A673 (cell line): ENCODE data around the gene HOXB1. TPM values are rescaled to one million over a fixed set of nuclear protein-coding genes. Genes with fewer than 3 reads are reported as not detected.

Source experiments
- BruUV-seq: library from RNA; stranded (reverse); fragments of 400-500 nt; replicated peaks from 2 replicates; lab custom pipeline; 2021; lab: Mats Ljungman, UMichigan
- CTCF ChIA-PET: fragments of 300-600 bp; sonication (Branson Sonifier 250); formaldehyde crosslinking; loops from one replicate; lab custom pipeline; 2022; ENCODE audit warnings: antibody characterized with exemption; lab: Charles Lee
- POLR2A ChIA-PET: fragments of 300-600 bp; sonication (Branson Sonifier 250); formaldehyde crosslinking; loops from one replicate; lab custom pipeline; 2022; ENCODE audit warnings: antibody characterized with exemption; ENCODE audit not compliant: low non-redundant PET; lab: Charles Lee
- DNase-seq: peaks from one replicate; pipeline ENCODE4 v3.0.0-alpha.2; 2015; ENCODE audit warnings: low spot score
- H3K27ac ChIP-seq: fragments of 200-600 bp; sonication (generic); 2 replicates; pipeline ENCODE4 v1.5.1; 2016; ENCODE audit warnings: mixed run types, low read depth, mild to moderate bottlenecking, mixed read lengths, antibody characterized with exemption, low read length; ENCODE audit not compliant: poor library complexity, severe bottlenecking
- H3K27me3 ChIP-seq: fragments of 200-600 bp; sonication (generic); replicated peaks from 2 replicates; pipeline ENCODE4 v1.6.1; 2017; ENCODE audit warnings: mixed run types, low read depth, mild to moderate bottlenecking, mixed read lengths, antibody characterized with exemption, low read length; ENCODE audit not compliant: insufficient read depth, poor library complexity
- H3K36me3 ChIP-seq: fragments of 200-600 bp; sonication (generic); 2 replicates; pipeline ENCODE4 v1.6.1; 2016; ENCODE audit warnings: mixed run types, mild to moderate bottlenecking, mixed read lengths, antibody characterized with exemption, low read length; ENCODE audit not compliant: insufficient read depth, poor library complexity, severe bottlenecking
- H3K4me1 ChIP-seq: fragments of 200-600 bp; sonication (generic); 2 replicates; pipeline ENCODE4 v1.6.1; 2017; ENCODE audit warnings: mixed run types, mild to moderate bottlenecking, mixed read lengths, antibody characterized with exemption, low read length; ENCODE audit not compliant: insufficient read depth, poor library complexity, severe bottlenecking
- H3K4me3 ChIP-seq: fragments of 200-600 bp; sonication (generic); 2 replicates; pipeline ENCODE4 v1.5.1; 2016; ENCODE audit warnings: low read depth, mixed run types, mild to moderate bottlenecking, mixed read lengths, low read length; ENCODE audit not compliant: poor library complexity, severe bottlenecking
- H3K9me3 ChIP-seq: fragments of 200-600 bp; sonication (generic); 2 replicates; pipeline ENCODE4 v1.6.1; 2016; ENCODE audit warnings: mixed run types, low read depth, mild to moderate bottlenecking, mixed read lengths, antibody characterized with exemption, low read length; ENCODE audit not compliant: poor library complexity, severe bottlenecking
- CTCF ChIP-seq: fragments of 300-800, 200-600 bp; sonication (generic); conservative IDR thresholded peaks from 2 replicates; pipeline ENCODE4 v1.5.1; 2017; ENCODE audit warnings: low read depth, mild to moderate bottlenecking, antibody characterized with exemption, low read length, moderate library complexity, mixed read lengths
- EZH2 ChIP-seq: fragments of 200-600 bp; sonication (generic); IDR thresholded peaks from 2 replicates; pipeline ENCODE4 v1.6.1; 2017; ENCODE audit warnings: borderline replicate concordance, low read depth, mild to moderate bottlenecking, mixed read lengths, antibody characterized with exemption, low read length; ENCODE audit not compliant: poor library complexity, severe bottlenecking
- intact Hi-C: fragments of 100-400 bp; cut with micrococcal nuclease; formaldehyde crosslinking; loops from one replicate; pipeline ENCODE4 v1.10.0; 2022; ENCODE audit not compliant: unreplicated experiment
- total RNA-seq: library from RNA; stranded (reverse); gene quantifications from 2 replicates; pipeline ENCODE4 v1.2.3, GENCODE V29; 2021

Gene HOXB1
- total RNA-seq, 1 experiment from 2014 or later, result not detected

- TF ChIP-seq EZH2 (no peak), CTCF (no peak)
- ChIA-PET CTCF (interaction anchor here (0.6 kb wide), 1 partner anchor 185 kb away, joined by 3 read pairs; no protein-coding TSS in a partner anchor), POLR2A (interaction anchor here (0.5 kb wide), 1 partner anchor 14 kb away, joined by 4 read pairs; no protein-coding TSS in a partner anchor)
- Histone ChIP-seq H3K27me3 (no peaks in the 10 kb centered on the region), H3K27ac (peak overlapping the region; percentile 37), H3K4me3 (no peak overlapping the region), H3K4me1 (peaks cover 50% of the 10 kb centered on the region), H3K9me3 (no peaks in the 10 kb centered on the region), H3K36me3 (peaks cover 7% of the 10 kb centered on the region)
- no TSS peak for BruUV-seq
- intact Hi-C loops, result no loop called here
- DNase-seq, result peak; percentile 53
These were observed 26.0 kb upstream of the HOXB1 start for GRCh38 chr17:48556576-48557401.

- no peak for DNase-seq
- H3K4me3 ChIP-seq, result peak overlapping the region; percentile 47
- ChIA-PET POLR2A (no interaction called here), CTCF (interaction anchor here (0.6 to 0.7 kb wide), 2 partner anchors 10 to 185 kb away, joined by 3 read pairs; no protein-coding TSS in a partner anchor)
- no peaks in the 10 kb centered on the region for H3K9me3 ChIP-seq
- TF ChIP-seq EZH2, result no peak
- H3K27ac ChIP-seq, result peak overlapping the region; percentile 26
- H3K4me1 ChIP-seq, result peaks cover 45% of the 10 kb centered on the region
- H3K27me3 ChIP-seq, result no peaks in the 10 kb centered on the region
- intact Hi-C loops, result no loop called here
- no TSS peak for BruUV-seq
- H3K36me3 ChIP-seq, result peaks cover 12% of the 10 kb centered on the region
These were observed 25.4 kb upstream of the HOXB1 start for GRCh38 chr17:48556229-48556575.

- Histone ChIP-seq H3K9me3 (no peaks in the 10 kb centered on the region), H3K36me3 (peaks cover 14% of the 10 kb centered on the region), H3K27me3 (no peaks in the 10 kb centered on the region), H3K27ac (peak overlapping the region; percentile 81), H3K4me1 (peaks cover 42% of the 10 kb centered on the region), H3K4me3 (peak overlapping the region; percentile 47)
- ChIA-PET POLR2A (interaction anchor here (0.6 kb wide), 2 partner anchors 25 to 71 kb away, joined by 3 to 8 read pairs; partner anchors contain the start of genes HOXB1 and HOXB9), CTCF (interaction anchor here (0.5 to 0.8 kb wide), 4 partner anchors 9 to 184 kb away, joined by 3 to 7 read pairs (median 3); no protein-coding TSS in a partner anchor)
- BruUV-seq, result no TSS peak
- peak; percentile 92 for DNase-seq
- intact Hi-C loops, result no loop called here
- TF ChIP-seq CTCF (no peak), EZH2 (no peak)
These were observed 24.7 kb upstream of the HOXB1 start for GRCh38 chr17:48555258-48556228.
